GM12801 (cell line): ENCODE measurements around the gene ZNF281.

Experiments
- TF ChIP-seq, protein P1 (sequence below): IDR thresholded peaks from one replicate; pipeline ENCODE4 v1.5.1; 2011; ENCODE audit warnings: control low read depth; ENCODE audit not compliant: insufficient read length; ENCODE audit errors: extremely low read depth

The ZNF281 gene, protein sequence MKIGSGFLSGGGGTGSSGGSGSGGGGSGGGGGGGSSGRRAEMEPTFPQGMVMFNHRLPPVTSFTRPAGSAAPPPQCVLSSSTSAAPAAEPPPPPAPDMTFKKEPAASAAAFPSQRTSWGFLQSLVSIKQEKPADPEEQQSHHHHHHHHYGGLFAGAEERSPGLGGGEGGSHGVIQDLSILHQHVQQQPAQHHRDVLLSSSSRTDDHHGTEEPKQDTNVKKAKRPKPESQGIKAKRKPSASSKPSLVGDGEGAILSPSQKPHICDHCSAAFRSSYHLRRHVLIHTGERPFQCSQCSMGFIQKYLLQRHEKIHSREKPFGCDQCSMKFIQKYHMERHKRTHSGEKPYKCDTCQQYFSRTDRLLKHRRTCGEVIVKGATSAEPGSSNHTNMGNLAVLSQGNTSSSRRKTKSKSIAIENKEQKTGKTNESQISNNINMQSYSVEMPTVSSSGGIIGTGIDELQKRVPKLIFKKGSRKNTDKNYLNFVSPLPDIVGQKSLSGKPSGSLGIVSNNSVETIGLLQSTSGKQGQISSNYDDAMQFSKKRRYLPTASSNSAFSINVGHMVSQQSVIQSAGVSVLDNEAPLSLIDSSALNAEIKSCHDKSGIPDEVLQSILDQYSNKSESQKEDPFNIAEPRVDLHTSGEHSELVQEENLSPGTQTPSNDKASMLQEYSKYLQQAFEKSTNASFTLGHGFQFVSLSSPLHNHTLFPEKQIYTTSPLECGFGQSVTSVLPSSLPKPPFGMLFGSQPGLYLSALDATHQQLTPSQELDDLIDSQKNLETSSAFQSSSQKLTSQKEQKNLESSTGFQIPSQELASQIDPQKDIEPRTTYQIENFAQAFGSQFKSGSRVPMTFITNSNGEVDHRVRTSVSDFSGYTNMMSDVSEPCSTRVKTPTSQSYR

GRCh38 chr1:200409761-200410565, at the start of gene ZNF281:
ZNF281 (minus strand) TSS chr1:200410036; CDS start chr1:200409705, 331 bp downstream.
- TF ChIP-seq, protein P1, sequence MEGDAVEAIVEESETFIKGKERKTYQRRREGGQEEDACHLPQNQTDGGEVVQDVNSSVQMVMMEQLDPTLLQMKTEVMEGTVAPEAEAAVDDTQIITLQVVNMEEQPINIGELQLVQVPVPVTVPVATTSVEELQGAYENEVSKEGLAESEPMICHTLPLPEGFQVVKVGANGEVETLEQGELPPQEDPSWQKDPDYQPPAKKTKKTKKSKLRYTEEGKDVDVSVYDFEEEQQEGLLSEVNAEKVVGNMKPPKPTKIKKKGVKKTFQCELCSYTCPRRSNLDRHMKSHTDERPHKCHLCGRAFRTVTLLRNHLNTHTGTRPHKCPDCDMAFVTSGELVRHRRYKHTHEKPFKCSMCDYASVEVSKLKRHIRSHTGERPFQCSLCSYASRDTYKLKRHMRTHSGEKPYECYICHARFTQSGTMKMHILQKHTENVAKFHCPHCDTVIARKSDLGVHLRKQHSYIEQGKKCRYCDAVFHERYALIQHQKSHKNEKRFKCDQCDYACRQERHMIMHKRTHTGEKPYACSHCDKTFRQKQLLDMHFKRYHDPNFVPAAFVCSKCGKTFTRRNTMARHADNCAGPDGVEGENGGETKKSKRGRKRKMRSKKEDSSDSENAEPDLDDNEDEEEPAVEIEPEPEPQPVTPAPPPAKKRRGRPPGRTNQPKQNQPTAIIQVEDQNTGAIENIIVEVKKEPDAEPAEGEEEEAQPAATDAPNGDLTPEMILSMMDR, result no peak

DNA sequence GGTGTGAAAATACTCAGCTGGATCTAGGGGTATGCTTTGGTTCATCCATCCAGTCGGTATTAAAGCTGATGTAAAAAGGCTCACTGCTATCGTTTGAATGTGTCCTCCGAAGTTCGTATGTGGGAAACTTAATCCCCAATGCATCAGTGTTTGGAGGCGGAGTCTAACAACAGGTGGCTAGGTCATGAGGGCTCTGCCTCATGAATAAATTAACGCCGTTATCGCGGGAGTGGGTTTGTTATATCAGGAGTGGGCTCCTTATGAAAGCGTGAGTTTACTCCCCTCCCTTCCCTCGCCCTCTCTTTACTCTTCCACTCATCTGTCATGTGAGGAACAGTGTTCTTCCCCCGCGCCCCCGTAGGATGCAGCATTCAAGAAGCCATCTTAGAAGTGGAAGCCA, 48.9 kb upstream of the ZNF281 start:
- TF ChIP-seq, protein P1, result no peak

DNA sequence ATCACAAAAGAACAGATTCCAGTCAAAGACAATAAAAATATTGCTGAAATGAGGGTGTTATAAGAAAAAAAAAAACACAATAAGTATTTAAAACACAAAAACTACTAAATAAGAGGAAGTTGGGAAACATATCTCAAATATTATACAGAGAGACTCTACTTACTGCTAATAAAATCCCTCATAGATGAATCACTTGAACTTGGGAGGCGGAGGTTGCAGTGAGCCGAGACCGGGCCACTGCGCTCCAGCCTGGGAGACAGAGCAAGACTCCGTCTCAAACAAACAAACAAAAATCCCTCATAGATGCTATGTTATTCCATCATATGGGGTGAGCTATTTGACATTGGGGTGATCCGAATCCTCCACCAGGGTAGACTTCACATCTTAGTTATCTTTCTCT, 48.0 kb upstream of the ZNF281 start:
- TF ChIP-seq, protein P1, result no peak

- TF ChIP-seq, protein P1, result no peak
These were observed 44.6 kb upstream of the ZNF281 start for GRCh38 chr1:200454425-200454824.

GRCh38 chr1:200453553-200453905, 43.7 kb upstream of the ZNF281 start:
- TF ChIP-seq, protein P1, result no peak

DNA sequence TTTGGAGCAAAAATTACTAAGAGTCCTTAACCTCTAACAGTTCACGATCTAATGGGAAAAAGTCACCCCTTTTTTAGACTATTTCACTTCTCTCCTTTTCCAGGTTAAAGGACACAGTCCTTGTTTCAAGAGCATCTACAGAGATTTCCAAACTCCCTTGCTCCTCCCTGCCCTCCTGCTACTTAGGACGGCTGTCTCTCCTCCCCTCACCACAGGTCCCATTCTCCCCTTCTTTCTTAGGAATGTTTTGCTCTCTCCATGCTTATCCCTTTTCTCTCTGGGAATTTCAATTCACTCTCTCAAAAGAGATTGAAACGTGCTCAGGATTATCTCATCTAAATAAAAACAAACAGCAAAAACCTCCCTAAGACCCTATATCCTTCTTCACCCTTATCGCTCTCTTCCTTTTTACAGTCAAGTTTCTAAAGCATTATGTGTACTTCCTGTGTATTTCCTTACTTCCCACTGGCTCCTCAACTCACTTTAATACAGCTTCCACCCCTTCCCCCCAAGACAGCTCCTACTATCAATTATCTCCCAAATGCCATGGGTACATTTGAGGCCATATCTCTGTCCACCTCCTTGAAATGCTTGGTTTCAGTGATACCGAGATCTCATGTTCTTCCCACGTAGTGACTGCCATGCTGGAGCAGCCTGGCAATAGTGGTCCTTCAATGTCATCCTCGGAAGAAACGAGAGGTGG, 43.2 kb upstream of the ZNF281 start:
- TF ChIP-seq, protein P1, result no peak
